ENCODE data around the gene CX3CR1.

The CX3CR1 gene

GRCh38 chr3:39292961-39293360 lies 13.1 kb upstream of the CX3CR1 start:
- no peak for DNase-seq (ENCODE audit: low spot score)
- no peak overlapping the region for H3K27ac ChIP-seq
- ChIA-PET CTCF (interaction anchor here (0.7 kb wide), 1 partner anchor 948 kb away, joined by 3 read pairs; no protein-coding TSS in a partner anchor), POLR2A (ENCODE audit: low non-redundant PET) (no interaction called here)
- TF ChIP-seq CTCF (conservative IDR thresholded peaks at IDR 0.05; ENCODE audit: low read depth): no peak

GRCh38 chr3:39291903-39292329 lies 12.1 kb upstream of the CX3CR1 start:
- peak; percentile 92 for TF ChIP-seq CTCF (conservative IDR thresholded peaks at IDR 0.05; ENCODE audit: low read depth)
- CTCF ChIA-PET: interaction anchor here (0.6 to 1.4 kb wide), 13 partner anchors 27 to 326 kb away, joined by 3 to 8 read pairs (median 4); no protein-coding TSS in a partner anchor
- POLR2A ChIA-PET (ENCODE audit: low non-redundant PET): no interaction called here
- H3K27ac ChIP-seq: no peak overlapping the region
- peak; percentile 50 for DNase-seq (ENCODE audit: low spot score)

- CTCF ChIA-PET: interaction anchor here (0.9 to 1.2 kb wide), 2 partner anchors 88 to 100 kb away, joined by 3 read pairs; no protein-coding TSS in a partner anchor
- no peak for TF ChIP-seq CTCF (conservative IDR thresholded peaks at IDR 0.05; ENCODE audit: low read depth)
- POLR2A ChIA-PET (ENCODE audit: low non-redundant PET): no interaction called here
- H3K27ac ChIP-seq: no peak overlapping the region
- DNase-seq (ENCODE audit: low spot score): no peak
Observed at GRCh38 chr3:39290255-39290654, 10.4 kb upstream of the CX3CR1 start.

- TF ChIP-seq CTCF (conservative IDR thresholded peaks at IDR 0.05; ENCODE audit: low read depth): no peak
- POLR2A ChIA-PET (ENCODE audit: low non-redundant PET): no interaction called here
- DNase-seq (ENCODE audit: low spot score): no peak
- H3K27ac ChIP-seq: no peak overlapping the region
- CTCF ChIA-PET: interaction anchor here (0.5 to 2.2 kb wide), 11 partner anchors 9 to 162 kb away, joined by 3 to 17 read pairs (median 4); partner anchors contain the start of gene CX3CR1
Observed at GRCh38 chr3:39289107-39289506, 9.3 kb upstream of the CX3CR1 start.

- ChIA-PET CTCF (interaction anchor here (0.5 to 2.2 kb wide), 21 partner anchors 9 to 837 kb away, joined by 3 to 17 read pairs (median 4); partner anchors contain the start of gene CX3CR1), POLR2A (ENCODE audit: low non-redundant PET) (no interaction called here)
- TF ChIP-seq CTCF (conservative IDR thresholded peaks at IDR 0.05; ENCODE audit: low read depth): peak; percentile 90
- peak; percentile 87 for DNase-seq (ENCODE audit: low spot score)
- H3K27ac ChIP-seq: no peak overlapping the region
Observed at GRCh38 chr3:39288300-39288808, 8.5 kb upstream of the CX3CR1 start.

GRCh38 chr3:39287216-39288164 lies 7.7 kb upstream of the CX3CR1 start:
- H3K27ac ChIP-seq: no peak overlapping the region
- TF ChIP-seq CTCF (conservative IDR thresholded peaks at IDR 0.05; ENCODE audit: low read depth): no peak
- CTCF ChIA-PET: interaction anchor here (0.6 to 2.2 kb wide), 19 partner anchors 8 to 836 kb away, joined by 3 to 17 read pairs (median 4); partner anchors contain the start of gene CX3CR1
- POLR2A ChIA-PET (ENCODE audit: low non-redundant PET): no interaction called here
- no peak for DNase-seq (ENCODE audit: low spot score)
